ENCODE results near the gene IL6R. TPM values are rescaled to one million over a fixed set of nuclear protein-coding genes. Genes with fewer than 3 reads are reported as not detected.
A peak's percentile ranks its signal among the peaks of the same experiment; 100 is the strongest.

IL6R gene
- total RNA-seq, 1 experiment from 2014 or later = 32.6 TPM

DNA sequence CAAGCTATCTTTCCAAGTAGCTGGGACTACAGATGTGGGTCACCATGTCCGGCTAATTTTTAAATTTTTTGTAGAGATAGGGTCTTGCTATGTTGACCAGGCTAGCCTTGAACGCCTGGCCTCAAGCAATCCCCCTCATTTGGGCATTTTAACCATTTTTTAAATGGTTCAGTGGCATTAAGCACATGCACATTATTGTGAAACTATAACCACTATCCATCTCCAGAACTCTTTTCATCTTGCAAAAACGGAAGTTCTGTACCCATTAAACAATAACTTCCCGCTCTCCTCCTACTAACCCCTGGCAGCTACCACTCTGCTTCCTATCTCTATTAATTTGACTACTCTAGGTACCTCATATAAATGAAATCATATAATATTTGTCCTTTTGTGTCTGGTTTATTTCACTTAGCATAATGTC, 4.8 kb upstream of the IL6R start:
- Histone ChIP-seq H3K27me3 (replicated peaks) (no peaks in the 10 kb centered on the region), H3K36me3 (no peaks in the 10 kb centered on the region), H3K9me3 (replicated peaks) (no peaks in the 10 kb centered on the region), H3K4me3 (no peak overlapping the region), H3K27ac (no peak overlapping the region), H3K4me1 (replicated peaks) (peaks cover 6% of the 10 kb centered on the region)
- no peak for DNase-seq (ENCODE audit: low read depth in 1 of 2, low spot score in 2 of 2)

GRCh38 chr1:154402409-154402921, 2.7 kb upstream of the IL6R start:
- no peak overlapping the region for H3K4me3 ChIP-seq
- H3K27me3 ChIP-seq (replicated peaks) = no peaks in the 10 kb centered on the region
- DNase-seq (ENCODE audit: low read depth in 1 of 2, low spot score in 2 of 2) = no peak
- no peaks in the 10 kb centered on the region for H3K36me3 ChIP-seq
- H3K27ac ChIP-seq = no peak overlapping the region
- peaks cover 25% of the 10 kb centered on the region for H3K4me1 ChIP-seq (replicated peaks)
- H3K9me3 ChIP-seq (replicated peaks) = no peaks in the 10 kb centered on the region

DNA sequence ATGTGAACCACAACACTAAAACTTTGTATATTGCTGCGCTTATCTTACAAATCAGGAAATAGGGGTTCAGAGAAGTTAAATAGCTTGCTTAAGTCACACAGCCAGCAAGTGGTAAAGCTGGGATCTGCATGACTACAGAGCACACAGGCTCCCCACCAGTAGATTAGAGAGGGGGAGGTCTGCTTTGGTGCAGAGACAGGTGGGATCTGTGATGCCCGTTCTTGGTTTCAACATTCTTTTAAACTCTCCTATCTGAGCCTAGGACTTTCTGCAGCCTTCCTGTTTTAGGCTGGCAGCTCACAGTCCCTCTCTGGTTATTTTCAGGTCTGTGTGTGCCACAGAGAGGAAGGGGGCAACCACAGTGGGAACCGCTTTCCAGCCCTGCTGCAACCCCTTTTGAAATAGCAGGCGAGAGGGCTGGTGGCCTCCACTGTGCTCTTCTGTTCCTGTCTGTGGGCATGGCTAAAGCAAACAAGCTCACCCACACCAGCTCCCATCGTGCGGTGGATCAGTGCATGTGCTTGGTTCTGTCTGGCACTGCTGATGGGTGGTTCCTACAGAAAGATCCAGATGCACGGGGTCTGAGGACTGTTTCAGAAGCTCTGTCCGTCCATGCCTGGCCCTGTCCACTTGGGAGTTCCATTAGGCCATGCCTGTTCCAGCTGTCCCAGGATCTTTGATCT, 1.7 kb upstream of the IL6R start:
- Histone ChIP-seq H3K4me1 (replicated peaks) (peaks cover 34% of the 10 kb centered on the region), H3K4me3 (no peak overlapping the region), H3K27me3 (replicated peaks) (no peaks in the 10 kb centered on the region), H3K36me3 (no peaks in the 10 kb centered on the region), H3K9me3 (replicated peaks) (no peaks in the 10 kb centered on the region), H3K27ac (no peak overlapping the region)
- DNase-seq (ENCODE audit: low read depth in 1 of 2, low spot score in 2 of 2) = no peak

GRCh38 chr1:154403983-154404382, 1.2 kb upstream of the IL6R start:
- no peak for DNase-seq (ENCODE audit: low read depth in 1 of 2, low spot score in 2 of 2)
- no peak overlapping the region for H3K27ac ChIP-seq
- H3K4me1 ChIP-seq (replicated peaks) = peaks cover 38% of the 10 kb centered on the region
- no peaks in the 10 kb centered on the region for H3K36me3 ChIP-seq
- H3K27me3 ChIP-seq (replicated peaks) = no peaks in the 10 kb centered on the region
- no peaks in the 10 kb centered on the region for H3K9me3 ChIP-seq (replicated peaks)
- no peak overlapping the region for H3K4me3 ChIP-seq

DNA sequence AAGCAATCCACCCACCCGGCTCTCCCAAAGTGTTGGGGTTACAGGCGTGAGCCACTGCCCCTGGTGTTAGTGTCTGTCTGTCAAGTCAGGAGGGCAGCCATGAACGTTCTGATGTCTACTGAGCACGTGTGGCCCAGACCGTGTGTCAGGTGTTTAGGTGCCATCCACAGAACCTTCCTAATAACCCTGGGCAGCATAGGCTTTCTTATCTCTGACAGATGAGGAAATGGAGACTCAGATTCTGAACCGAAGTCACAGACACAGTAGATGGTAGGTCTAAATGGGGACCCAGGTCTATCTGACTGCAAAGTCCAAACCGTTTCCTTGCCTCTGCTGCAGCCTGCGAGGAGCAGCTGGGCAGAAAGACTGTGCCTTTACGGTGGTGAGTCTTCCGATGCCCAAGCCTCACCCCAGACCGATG, 622 bp upstream of the IL6R start:
- no peaks in the 10 kb centered on the region for H3K9me3 ChIP-seq (replicated peaks)
- H3K27ac ChIP-seq = no peak overlapping the region
- DNase-seq (ENCODE audit: low read depth in 1 of 2, low spot score in 2 of 2) = no peak

GRCh38 chr1:154405747-154406571, 816 bp downstream of the IL6R start:
- H3K4me3 ChIP-seq = peak overlapping the region; percentile 65
- no peaks in the 10 kb centered on the region for H3K36me3 ChIP-seq
- no peaks in the 10 kb centered on the region for H3K27me3 ChIP-seq (replicated peaks)
- H3K27ac ChIP-seq = peak overlapping the region; percentile 80
- H3K4me1 ChIP-seq (replicated peaks) = peaks cover 38% of the 10 kb centered on the region
- H3K9me3 ChIP-seq (replicated peaks) = no peaks in the 10 kb centered on the region
- DNase-seq (ENCODE audit: low read depth in 1 of 2, low spot score in 2 of 2) = peak; percentile 83 to 88

More for the DNA sequence above, 622 bp upstream of the IL6R start:
- peaks cover 38% of the 10 kb centered on the region for H3K4me1 ChIP-seq (replicated peaks)
- H3K27me3 ChIP-seq (replicated peaks) = no peaks in the 10 kb centered on the region
- H3K36me3 ChIP-seq = no peaks in the 10 kb centered on the region
- H3K4me3 ChIP-seq = peak overlapping the region; percentile 65

GRCh38 chr1:154406572-154406879, 1.4 kb downstream of the IL6R start:
- no peaks in the 10 kb centered on the region for H3K9me3 ChIP-seq (replicated peaks)
- peak overlapping the region; percentile 65 for H3K4me3 ChIP-seq
- peak overlapping the region; percentile 80 for H3K27ac ChIP-seq
- DNase-seq (ENCODE audit: low read depth in 1 of 2, low spot score in 2 of 2) = no peak
- H3K27me3 ChIP-seq (replicated peaks) = no peaks in the 10 kb centered on the region
- no peaks in the 10 kb centered on the region for H3K36me3 ChIP-seq
- peaks cover 38% of the 10 kb centered on the region for H3K4me1 ChIP-seq (replicated peaks)

- Histone ChIP-seq H3K36me3 (no peaks in the 10 kb centered on the region), H3K27me3 (replicated peaks) (no peaks in the 10 kb centered on the region), H3K4me1 (replicated peaks) (peaks cover 38% of the 10 kb centered on the region), H3K27ac (peak overlapping the region; percentile 80), H3K4me3 (peak overlapping the region; percentile 65), H3K9me3 (replicated peaks) (no peaks in the 10 kb centered on the region)
- DNase-seq (ENCODE audit: low read depth in 1 of 2, low spot score in 2 of 2) = no peak
Observed at GRCh38 chr1:154406886-154407197, 1.7 kb downstream of the IL6R start.

DNA sequence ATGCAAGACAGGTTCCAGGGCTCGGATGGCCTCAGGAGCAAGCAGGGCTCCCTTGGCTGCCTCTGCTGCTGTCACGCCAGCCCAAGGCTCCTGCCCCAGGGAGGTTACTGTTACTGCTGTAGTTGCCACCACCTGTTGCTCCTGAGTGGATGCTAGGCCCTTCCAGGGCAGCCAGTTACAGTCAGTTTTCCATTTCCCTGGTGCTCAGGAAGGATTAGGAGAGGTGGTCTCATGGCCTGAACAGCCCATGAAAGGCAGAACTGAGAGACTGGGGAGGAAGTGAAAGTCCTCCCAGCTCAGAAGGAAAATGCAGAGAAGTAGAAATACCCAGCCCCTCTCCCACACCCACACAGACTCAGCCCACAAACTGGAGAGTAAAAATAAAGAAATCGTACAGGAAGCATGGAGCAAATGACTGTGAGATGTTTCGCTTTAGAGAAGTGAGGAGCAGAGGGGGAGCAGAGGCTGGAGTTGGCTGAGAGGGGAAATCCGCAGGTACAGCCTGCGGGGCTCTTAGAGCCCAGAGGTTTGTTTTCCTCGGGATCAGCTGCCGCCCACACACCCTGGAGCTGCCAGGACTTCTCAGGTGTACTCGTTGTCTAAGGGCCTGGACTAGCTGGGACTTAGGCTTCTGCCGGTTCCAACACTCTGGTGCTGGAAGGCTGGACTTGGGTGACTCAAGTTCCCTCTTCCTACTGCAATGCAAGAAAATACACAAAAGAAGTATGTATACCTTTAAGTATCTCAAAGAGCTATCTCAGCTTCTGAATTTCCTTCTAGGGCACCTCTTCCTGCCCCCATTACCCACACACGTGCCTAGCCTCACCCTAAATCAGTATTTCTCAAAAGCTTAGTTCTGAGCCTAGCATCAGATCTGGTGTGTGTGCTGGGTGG, 2.3 kb downstream of the IL6R start:
- Histone ChIP-seq H3K9me3 (replicated peaks) (no peaks in the 10 kb centered on the region), H3K36me3 (no peaks in the 10 kb centered on the region), H3K4me3 (no peak overlapping the region; the same call in 1 of the 2 replicates), H3K27me3 (replicated peaks) (no peaks in the 10 kb centered on the region), H3K27ac (peak overlapping the region; percentile 80), H3K4me1 (replicated peaks) (peaks cover 38% of the 10 kb centered on the region)
- DNase-seq (ENCODE audit: low read depth in 1 of 2, low spot score in 2 of 2) = peak in 1 of 2 experiments; percentile 18

DNA sequence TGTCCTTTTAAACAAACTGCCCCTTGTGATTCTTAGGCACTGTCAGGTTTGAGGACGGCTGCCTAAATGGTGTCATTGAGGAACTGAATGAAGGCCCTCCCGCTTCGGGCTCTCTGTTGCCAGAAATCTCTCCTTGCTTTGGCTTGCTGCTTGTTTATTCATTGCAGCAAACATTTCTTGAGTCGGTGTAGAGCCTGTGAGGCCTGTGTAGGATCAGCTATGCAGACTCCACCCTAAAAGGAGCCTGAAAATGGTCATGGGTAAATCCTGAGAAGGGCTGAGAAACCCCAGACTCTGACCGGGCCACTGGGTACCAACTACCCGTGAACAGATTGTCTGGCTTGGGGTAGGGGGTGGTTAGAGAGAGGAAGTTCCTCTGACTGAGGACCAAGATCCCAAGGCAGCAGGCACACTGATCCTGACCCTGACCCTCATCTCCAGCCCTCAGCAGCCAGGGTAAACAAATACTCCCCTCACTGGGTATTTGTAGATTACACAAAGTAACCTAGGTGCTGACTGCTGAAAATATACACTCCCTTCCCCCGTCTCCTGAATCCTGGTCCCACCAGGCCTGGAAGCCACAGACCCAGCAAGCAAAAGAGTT, 3.1 kb downstream of the IL6R start:
- no peaks in the 10 kb centered on the region for H3K27me3 ChIP-seq (replicated peaks)
- no peak overlapping the region for H3K4me3 ChIP-seq
- no peaks in the 10 kb centered on the region for H3K36me3 ChIP-seq
- peak in 1 of 2 experiments; percentile 26 for DNase-seq (ENCODE audit: low read depth in 1 of 2, low spot score in 2 of 2)
- peaks cover 38% of the 10 kb centered on the region for H3K4me1 ChIP-seq (replicated peaks)
- H3K27ac ChIP-seq = peak overlapping the region; percentile 80
- no peaks in the 10 kb centered on the region for H3K9me3 ChIP-seq (replicated peaks)

DNA sequence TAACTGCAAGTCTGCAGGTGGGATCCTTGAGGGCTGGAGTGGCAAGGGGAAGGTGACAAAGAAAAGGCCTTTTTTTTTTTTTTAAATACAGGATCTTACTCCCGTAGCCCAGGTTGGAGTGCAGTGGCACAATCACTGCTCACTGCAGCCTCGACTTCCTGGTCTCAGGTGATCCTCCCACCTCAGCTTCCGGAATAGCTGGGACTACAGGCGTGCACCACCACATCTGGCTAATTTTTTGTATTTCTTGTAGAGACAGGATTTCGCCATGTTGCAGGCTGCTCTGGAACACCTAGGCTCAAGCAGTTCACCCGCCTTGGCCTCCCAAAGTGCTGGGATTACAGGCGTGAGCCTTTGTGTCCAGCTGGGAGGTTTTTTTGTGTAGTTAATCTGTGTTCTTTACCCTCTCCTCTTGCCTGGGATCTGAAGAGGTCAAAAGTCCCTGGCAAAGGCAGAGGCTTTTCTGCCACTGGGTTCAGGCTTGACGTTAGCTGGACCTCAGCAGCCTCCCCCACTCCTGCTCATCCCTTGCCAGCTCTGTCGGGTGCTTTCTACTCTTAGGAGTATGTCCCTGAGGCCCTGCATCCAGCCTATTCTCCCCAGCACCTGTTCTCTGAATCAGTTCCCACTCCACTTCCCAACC, 5.2 kb downstream of the IL6R start:
- DNase-seq (ENCODE audit: low read depth in 1 of 2, low spot score in 2 of 2) = no peak
- peaks cover 32% of the 10 kb centered on the region for H3K4me1 ChIP-seq (replicated peaks)
- no peaks in the 10 kb centered on the region for H3K9me3 ChIP-seq (replicated peaks)
- no peak overlapping the region for H3K27ac ChIP-seq
- no peak overlapping the region for H3K4me3 ChIP-seq
- H3K36me3 ChIP-seq = no peaks in the 10 kb centered on the region
- no peaks in the 10 kb centered on the region for H3K27me3 ChIP-seq (replicated peaks)

- no peaks in the 10 kb centered on the region for H3K27me3 ChIP-seq (replicated peaks)
- H3K36me3 ChIP-seq = no peaks in the 10 kb centered on the region
- no peak for DNase-seq (ENCODE audit: low read depth in 1 of 2, low spot score in 2 of 2)
- H3K27ac ChIP-seq = no peak overlapping the region
- no peaks in the 10 kb centered on the region for H3K9me3 ChIP-seq (replicated peaks)
- H3K4me1 ChIP-seq (replicated peaks) = peaks cover 23% of the 10 kb centered on the region
- no peak overlapping the region for H3K4me3 ChIP-seq
Observed at GRCh38 chr1:154411525-154411924, 6.4 kb downstream of the IL6R start.

DNA sequence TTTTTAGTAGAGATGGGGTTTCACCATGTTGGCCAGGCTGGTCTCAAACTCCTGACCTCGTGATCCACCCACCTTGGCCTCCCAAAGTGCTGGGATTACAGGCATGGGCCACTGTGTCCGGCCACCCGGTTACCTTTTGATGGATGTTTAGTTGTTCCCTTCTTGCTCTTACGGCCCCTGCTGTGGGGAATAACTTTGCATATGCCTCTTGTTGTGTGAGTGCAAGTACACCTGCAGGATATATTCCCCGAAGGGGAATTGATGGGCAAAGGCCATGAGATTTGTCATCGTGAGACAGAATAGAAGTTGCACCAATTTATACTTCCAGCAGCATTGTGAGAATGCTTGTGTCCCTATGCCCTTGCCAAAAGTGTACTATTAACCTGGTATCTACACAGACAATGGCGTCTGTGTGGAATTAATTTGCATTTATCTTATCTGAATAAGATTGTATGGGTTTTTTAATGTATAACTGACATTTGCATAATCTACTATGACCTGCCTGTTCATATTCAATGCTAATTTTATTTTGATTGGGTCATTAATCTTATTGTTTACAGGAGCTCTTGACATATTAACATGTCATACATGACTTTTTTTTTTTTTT, 8.1 kb downstream of the IL6R start:
- no peak overlapping the region for H3K4me3 ChIP-seq
- H3K27me3 ChIP-seq (replicated peaks) = no peaks in the 10 kb centered on the region
- H3K4me1 ChIP-seq (replicated peaks) = peaks cover 6% of the 10 kb centered on the region
- no peak for DNase-seq (ENCODE audit: low read depth in 1 of 2, low spot score in 2 of 2)
- H3K36me3 ChIP-seq = no peaks in the 10 kb centered on the region
- H3K27ac ChIP-seq = no peak overlapping the region
- no peaks in the 10 kb centered on the region for H3K9me3 ChIP-seq (replicated peaks)

Data from SJSA1 (cell line).